ENCODE results near the gene TRABD2A. TPM values are rescaled to one million over a fixed set of nuclear protein-coding genes. Genes with fewer than 3 reads are reported as not detected.

TRABD2A gene
- total and polyA plus RNA-seq, 9 of the 15 experiments (the other 6 are each of a cell fraction or from before 2014, with no cell fraction given) = 0.07 to 0.45 (median 0.25) TPM

DNA sequence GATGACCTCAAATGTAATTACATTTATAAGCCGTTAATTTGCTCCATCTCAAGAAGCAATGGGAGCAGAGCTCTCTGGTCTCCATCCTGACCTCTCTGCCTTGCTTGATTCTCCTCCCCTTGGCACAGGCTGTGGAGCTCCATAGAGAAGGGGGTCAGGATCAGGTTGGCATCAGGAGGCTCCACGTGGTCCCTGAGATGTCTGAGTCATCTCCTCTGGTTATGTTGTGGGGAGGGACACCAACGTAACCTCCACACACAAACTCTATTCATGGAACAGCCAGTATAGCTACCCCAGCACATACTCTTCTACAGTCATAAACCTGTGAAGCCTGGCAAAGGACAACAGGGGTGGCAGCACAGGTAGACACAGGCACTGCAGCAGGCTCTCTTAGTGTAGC is 29.0 kb downstream of the TRABD2A start:
- in situ Hi-C loops (cut with MboI) = no loop called here
- H3K9me1 ChIP-seq (ENCODE audit: control insufficient read depth, insufficient read depth, low read length) = no peaks in the 10 kb centered on the region
- FAIRE-seq (no peak), ATAC-seq (no peak), DNase-seq (ENCODE audit: extremely low read depth in 1 of 4, low spot score in 3 of 4) (no peak)
- no TSS peak for BruUV-seq (replicated peaks)
- no peak overlapping the region for H2AFZ ChIP-seq (ENCODE audit: low read depth, low read length)
- H3K27me3 ChIP-seq (ENCODE audit: control insufficient read depth in 2 of 2, insufficient read depth in 2 of 2, low read length in 2 of 2) = peaks cover 4 to 22% of the 10 kb centered on the region in 2 experiments; a peak in 4 of 5 replicates
- TF ChIP-seq, protein P1, sequence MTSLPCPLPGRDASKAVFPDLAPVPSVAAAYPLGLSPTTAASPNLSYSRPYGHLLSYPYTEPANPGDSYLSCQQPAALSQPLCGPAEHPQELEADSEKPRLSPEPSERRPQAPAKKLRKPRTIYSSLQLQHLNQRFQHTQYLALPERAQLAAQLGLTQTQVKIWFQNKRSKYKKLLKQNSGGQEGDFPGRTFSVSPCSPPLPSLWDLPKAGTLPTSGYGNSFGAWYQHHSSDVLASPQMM (CRISPR knock-in tag; IDR thresholded peaks at IDR 0.05) = no peak
- TF ChIP-seq, protein P2, sequence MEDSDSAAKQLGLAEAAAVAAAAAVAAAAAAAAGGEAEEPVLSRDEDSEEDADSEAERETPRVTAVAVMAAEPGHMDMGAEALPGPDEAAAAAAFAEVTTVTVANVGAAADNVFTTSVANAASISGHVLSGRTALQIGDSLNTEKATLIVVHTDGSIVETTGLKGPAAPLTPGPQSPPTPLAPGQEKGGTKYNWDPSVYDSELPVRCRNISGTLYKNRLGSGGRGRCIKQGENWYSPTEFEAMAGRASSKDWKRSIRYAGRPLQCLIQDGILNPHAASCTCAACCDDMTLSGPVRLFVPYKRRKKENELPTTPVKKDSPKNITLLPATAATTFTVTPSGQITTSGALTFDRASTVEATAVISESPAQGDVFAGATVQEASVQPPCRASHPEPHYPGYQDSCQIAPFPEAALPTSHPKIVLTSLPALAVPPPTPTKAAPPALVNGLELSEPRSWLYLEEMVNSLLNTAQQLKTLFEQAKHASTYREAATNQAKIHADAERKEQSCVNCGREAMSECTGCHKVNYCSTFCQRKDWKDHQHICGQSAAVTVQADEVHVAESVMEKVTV (CRISPR knock-in tag; IDR thresholded peaks at IDR 0.05) = no peak
- TF ChIP-seq ZNF644 (tag; IDR thresholded peaks at IDR 0.05; ENCODE audit: low read depth) (no peak), EZH2 (IDR thresholded peaks at IDR 0.05; ENCODE audit: borderline replicate concordance, low read depth, low read length) (no peak), SRSF9 (IDR thresholded peaks at IDR 0.05; ENCODE audit: borderline replicate concordance, low read depth, low read length) (no peak)
- TF ChIP-seq, protein P3, sequence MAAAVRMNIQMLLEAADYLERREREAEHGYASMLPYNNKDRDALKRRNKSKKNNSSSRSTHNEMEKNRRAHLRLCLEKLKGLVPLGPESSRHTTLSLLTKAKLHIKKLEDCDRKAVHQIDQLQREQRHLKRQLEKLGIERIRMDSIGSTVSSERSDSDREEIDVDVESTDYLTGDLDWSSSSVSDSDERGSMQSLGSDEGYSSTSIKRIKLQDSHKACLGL (CRISPR knock-in tag; IDR thresholded peaks at IDR 0.05; ENCODE audit: borderline replicate concordance, poor library complexity, severe bottlenecking) = no peak
- TF ChIP-seq, protein P4, sequence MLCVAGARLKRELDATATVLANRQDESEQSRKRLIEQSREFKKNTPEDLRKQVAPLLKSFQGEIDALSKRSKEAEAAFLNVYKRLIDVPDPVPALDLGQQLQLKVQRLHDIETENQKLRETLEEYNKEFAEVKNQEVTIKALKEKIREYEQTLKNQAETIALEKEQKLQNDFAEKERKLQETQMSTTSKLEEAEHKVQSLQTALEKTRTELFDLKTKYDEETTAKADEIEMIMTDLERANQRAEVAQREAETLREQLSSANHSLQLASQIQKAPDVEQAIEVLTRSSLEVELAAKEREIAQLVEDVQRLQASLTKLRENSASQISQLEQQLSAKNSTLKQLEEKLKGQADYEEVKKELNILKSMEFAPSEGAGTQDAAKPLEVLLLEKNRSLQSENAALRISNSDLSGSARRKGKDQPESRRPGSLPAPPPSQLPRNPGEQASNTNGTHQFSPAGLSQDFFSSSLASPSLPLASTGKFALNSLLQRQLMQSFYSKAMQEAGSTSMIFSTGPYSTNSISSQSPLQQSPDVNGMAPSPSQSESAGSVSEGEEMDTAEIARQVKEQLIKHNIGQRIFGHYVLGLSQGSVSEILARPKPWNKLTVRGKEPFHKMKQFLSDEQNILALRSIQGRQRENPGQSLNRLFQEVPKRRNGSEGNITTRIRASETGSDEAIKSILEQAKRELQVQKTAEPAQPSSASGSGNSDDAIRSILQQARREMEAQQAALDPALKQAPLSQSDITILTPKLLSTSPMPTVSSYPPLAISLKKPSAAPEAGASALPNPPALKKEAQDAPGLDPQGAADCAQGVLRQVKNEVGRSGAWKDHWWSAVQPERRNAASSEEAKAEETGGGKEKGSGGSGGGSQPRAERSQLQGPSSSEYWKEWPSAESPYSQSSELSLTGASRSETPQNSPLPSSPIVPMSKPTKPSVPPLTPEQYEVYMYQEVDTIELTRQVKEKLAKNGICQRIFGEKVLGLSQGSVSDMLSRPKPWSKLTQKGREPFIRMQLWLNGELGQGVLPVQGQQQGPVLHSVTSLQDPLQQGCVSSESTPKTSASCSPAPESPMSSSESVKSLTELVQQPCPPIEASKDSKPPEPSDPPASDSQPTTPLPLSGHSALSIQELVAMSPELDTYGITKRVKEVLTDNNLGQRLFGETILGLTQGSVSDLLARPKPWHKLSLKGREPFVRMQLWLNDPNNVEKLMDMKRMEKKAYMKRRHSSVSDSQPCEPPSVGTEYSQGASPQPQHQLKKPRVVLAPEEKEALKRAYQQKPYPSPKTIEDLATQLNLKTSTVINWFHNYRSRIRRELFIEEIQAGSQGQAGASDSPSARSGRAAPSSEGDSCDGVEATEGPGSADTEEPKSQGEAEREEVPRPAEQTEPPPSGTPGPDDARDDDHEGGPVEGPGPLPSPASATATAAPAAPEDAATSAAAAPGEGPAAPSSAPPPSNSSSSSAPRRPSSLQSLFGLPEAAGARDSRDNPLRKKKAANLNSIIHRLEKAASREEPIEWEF (CRISPR knock-in tag; IDR thresholded peaks at IDR 0.05) = no peak
- WGBS (ENCODE audit: insufficient coverage, low coverage, missing lambda C conversion rate) = 3% methylated on average over 3 of the region's 3 CpGs
- no peak overlapping the region for H3K4me3 ChIP-seq
- no peaks in the 10 kb centered on the region for H3K9me3 ChIP-seq (replicated peaks; ENCODE audit: control insufficient read depth, insufficient read depth, low read depth, low read length)
- POLR2A ChIA-PET = interaction anchor here (0.8 kb wide), 1 partner anchor 10 kb away, joined by 4 read pairs; no protein-coding TSS in a partner anchor
- peaks cover 0 to 6% of the 10 kb centered on the region in 2 experiments; a peak in 2 of 5 replicates for H3K4me1 ChIP-seq (replicated peaks in 1 of 2; ENCODE audit: control insufficient read depth in 2 of 2, insufficient read depth in 2 of 2, low read length in 2 of 2)
- no peaks in the 10 kb centered on the region for H3K79me2 ChIP-seq (ENCODE audit: control insufficient read depth, insufficient read depth, low read length)
- CTCF ChIA-PET (ENCODE audit: low intra/inter-chr PET ratio) = no interaction called here
- H3K9ac ChIP-seq (ENCODE audit: insufficient read depth in 1 of 2, low read depth in 2 of 2, low read length in 2 of 2) = no peak overlapping the region
- no peak overlapping the region for H3K27ac ChIP-seq (ENCODE audit: extremely low read depth, low read depth, low read length)
- no peak overlapping the region for H3K4me2 ChIP-seq (ENCODE audit: insufficient read depth, low read length)
- intact Hi-C loops (cut with micrococcal nuclease) = no loop called here
- no peaks in the 10 kb centered on the region for H4K20me1 ChIP-seq (replicated peaks; ENCODE audit: control insufficient read depth, insufficient read depth, low read length)
- H3K36me3 ChIP-seq (ENCODE audit: control insufficient read depth, insufficient read depth, low read length) = no peaks in the 10 kb centered on the region
